Right atrium auricular region (tissue), 2 donors: ENCODE data around the gene BAG5. TPM values are rescaled to one million over a fixed set of nuclear protein-coding genes. Genes with fewer than 3 reads are reported as not detected.
A peak's percentile ranks its signal among the peaks of the same experiment; 100 is the strongest.

Experiments used
- DNase-seq: peaks from one replicate; pipeline ENCODE4 v3.0.0-alpha.2; 2019; ENCODE audit warnings: low spot score
- H3K27ac ChIP-seq, 2 donors: fragments of 200-600 bp; sonication (generic); 1 replicate in 1 of 2; 2 replicates in 1 of 2; pipeline ENCODE4 v1.5.1; 2016 to 2019
- H3K27me3 ChIP-seq, 2 donors: fragments of 200-600 bp; sonication (generic); one replicate each; pipeline versions ENCODE4 v1.5.1 to v1.6.0; 2017 to 2019
- H3K36me3 ChIP-seq: fragments of 200-600 bp; sonication (generic); one replicate; pipeline ENCODE4 v1.5.1; 2016
- H3K4me1 ChIP-seq, 2 donors: fragments of 200-600 bp; sonication (generic); one replicate each; pipeline versions ENCODE4 v1.5.1 to v1.6.0; 2017 to 2019
- H3K4me3 ChIP-seq, 2 donors: fragments of 200-600 bp; sonication (generic); 1 replicate in 1 of 2; 2 replicates in 1 of 2; pipeline ENCODE4 v1.5.1; 2017 to 2019; ENCODE audit warnings: mild to moderate bottlenecking in 1 of 2, moderate library complexity in 1 of 2
- H3K9me3 ChIP-seq, 2 donors: fragments of 200-600 bp; sonication (generic); one replicate each; pipeline ENCODE4 v1.5.1; 2019
- CTCF ChIP-seq, 2 donors: fragments of 200-600 bp; sonication (generic); IDR thresholded peaks; one replicate each; pipeline ENCODE4 v1.5.1; 2019; ENCODE audit warnings: antibody characterized with exemption in 2 of 2
- total RNA-seq, 2 donors: library from RNA; depleted of rRNA; stranded (reverse); fragments of >200 nt; gene quantifications; one replicate each; pipeline ENCODE4 v1.1.0, GENCODE V29; 2016

Gene BAG5
- total RNA-seq, 2 donors from 2014 or later, result 16.1 to 17.7 TPM

DNA sequence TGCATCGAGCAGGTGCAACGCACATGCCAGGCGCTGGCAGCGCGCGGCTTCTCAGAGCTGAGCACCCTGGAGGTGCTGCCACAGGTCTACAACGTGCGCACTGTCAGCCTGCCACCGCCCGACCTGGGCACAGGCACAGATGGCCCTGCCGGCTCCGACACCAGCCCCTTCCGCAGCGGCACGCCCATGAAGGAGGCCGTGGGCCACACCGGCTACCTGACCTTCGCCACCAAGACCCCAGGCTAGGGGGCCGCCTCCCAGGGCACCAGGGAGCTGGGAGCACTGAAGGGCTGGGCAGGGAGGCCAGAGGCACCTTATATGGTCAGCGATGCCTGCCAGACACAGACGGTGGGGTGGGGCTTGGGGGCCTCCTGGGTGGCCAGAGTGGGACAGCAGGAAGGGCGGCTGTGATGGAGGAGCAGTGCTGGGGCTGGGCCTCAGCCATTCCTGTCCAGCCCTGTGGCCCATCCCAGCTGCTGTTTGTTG is 27.8 kb downstream of the BAG5 start:
- DNase-seq, result no peak
- H3K36me3 ChIP-seq, result peaks cover 7% of the 10 kb centered on the region
- no peak overlapping the region for H3K4me3 ChIP-seq
- peak overlapping the region; percentile 21 to 23 for H3K27ac ChIP-seq
- H3K9me3 ChIP-seq, result no peaks in the 10 kb centered on the region
- H3K4me1 ChIP-seq, result peaks cover 0 to 33% of the 10 kb centered on the region in 2 donors
- no peak for TF ChIP-seq CTCF (IDR thresholded peaks at IDR 0.05)
- no peaks in the 10 kb centered on the region for H3K27me3 ChIP-seq

- H3K27ac ChIP-seq, result no peak overlapping the region
- TF ChIP-seq CTCF (IDR thresholded peaks at IDR 0.05), result no peak
Observed at GRCh38 chr14:103533999-103534575, 28.4 kb downstream of the BAG5 start.

DNA sequence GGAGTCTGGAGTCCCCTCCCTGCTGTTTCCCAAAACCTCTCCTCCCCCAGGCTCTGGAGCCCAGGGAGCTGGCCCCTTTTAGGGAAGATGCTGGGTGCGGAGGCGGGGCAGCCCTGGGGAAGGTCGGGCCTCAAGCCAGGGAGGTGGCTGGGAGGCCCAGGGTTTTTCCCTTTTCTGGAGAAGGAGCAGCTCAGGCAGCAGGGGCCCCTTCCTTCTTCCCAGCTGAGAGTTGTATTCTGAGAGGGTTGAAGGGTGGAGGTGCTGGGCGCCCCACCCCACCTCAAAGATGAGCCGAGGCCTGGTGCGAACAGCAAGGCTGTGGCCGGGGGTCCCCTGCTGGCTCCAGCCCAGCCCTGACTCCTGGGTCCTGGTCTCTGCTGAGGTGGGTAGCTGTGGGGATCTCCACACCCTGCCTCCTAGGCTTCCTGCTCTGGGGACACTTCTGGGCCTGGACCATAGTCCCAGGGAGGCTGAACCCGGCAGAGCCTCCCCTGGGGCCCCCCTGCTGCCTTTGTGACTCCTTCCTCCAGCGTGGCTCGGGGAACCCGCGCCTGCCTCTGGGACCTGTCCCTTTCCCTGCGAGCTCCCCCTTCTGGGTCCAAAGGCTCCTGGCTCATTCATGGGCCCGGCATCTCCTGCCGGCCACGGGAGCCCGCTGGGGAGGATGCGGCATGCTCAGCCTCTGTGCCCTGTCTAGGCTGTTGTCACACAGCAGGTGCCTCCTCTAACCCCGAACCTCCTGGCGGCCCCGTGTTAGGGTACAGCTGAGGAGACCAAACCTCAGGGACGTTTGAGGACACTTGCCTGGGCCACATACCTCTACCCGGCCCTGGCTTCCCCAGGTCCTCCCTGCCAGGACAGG is 29.1 kb downstream of the BAG5 start:
- Histone ChIP-seq H3K4me1 (peaks cover 0 to 30% of the 10 kb centered on the region in 2 donors), H3K9me3 (no peaks in the 10 kb centered on the region), H3K27me3 (no peaks in the 10 kb centered on the region), H3K27ac (no peak overlapping the region), H3K36me3 (peaks cover 7% of the 10 kb centered on the region), H3K4me3 (no peak overlapping the region)
- no peak for DNase-seq
- TF ChIP-seq CTCF (IDR thresholded peaks at IDR 0.05), result no peak

More at GRCh38 chr14:103533999-103534575, 28.4 kb downstream of the BAG5 start:
- no peak for DNase-seq
- Histone ChIP-seq H3K27me3 (no peaks in the 10 kb centered on the region), H3K36me3 (peaks cover 7% of the 10 kb centered on the region), H3K9me3 (no peaks in the 10 kb centered on the region), H3K4me3 (no peak overlapping the region), H3K4me1 (peaks cover 0 to 32% of the 10 kb centered on the region in 2 donors)

- H3K9me3 ChIP-seq, result no peaks in the 10 kb centered on the region
- H3K4me3 ChIP-seq, result no peak overlapping the region
- no peaks in the 10 kb centered on the region for H3K27me3 ChIP-seq
- H3K4me1 ChIP-seq, result peaks cover 0 to 35% of the 10 kb centered on the region in 2 donors
- H3K27ac ChIP-seq, result no peak overlapping the region
- no peak for TF ChIP-seq CTCF (IDR thresholded peaks at IDR 0.05)
- DNase-seq, result no peak
- peaks cover 7% of the 10 kb centered on the region for H3K36me3 ChIP-seq
Observed at GRCh38 chr14:103532216-103533136, 30.0 kb downstream of the BAG5 start.

DNA sequence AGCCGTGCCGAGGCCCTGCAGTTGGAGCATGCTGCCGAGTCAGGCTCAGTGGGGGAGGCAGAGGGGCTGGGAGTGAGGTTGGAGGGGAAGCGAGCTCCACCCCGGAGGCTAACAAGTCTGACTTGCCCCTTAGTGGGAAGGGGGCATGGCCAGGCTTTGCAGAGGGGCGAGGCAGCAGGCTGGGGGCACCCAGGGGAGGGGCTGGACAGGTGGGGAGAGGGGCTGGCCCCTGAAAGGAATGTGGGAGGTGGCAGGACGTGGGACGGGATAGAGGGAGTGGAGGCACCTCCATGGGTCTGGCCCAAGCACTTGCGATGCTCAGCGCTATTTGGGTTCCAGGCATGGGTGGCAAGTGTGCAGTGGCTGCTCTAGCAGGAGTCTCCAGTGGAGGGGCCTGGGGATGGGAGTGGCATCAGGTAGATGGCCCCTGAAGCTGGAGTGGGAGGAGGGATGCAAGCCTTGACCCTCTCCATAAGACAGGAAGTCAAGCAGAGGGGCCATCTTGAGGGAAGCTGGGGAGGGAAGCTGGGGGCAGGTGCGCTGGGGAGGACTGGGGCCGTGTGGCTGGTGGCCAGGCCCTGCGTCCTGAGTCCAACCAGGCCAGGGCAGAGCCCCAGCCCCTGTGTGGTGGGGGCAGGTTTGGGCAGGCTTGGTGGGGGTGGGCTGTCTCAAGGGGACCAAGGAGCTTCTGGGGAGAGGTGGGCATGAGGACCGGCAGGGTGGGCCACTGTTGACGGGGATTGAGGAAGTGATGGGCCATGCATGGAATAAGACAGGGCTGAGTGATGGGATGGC is 30.8 kb downstream of the BAG5 start:
- Histone ChIP-seq H3K36me3 (peaks cover 7% of the 10 kb centered on the region), H3K4me3 (no peak overlapping the region), H3K4me1 (peaks cover 0 to 43% of the 10 kb centered on the region in 2 donors), H3K27me3 (no peaks in the 10 kb centered on the region), H3K27ac (no peak overlapping the region), H3K9me3 (no peaks in the 10 kb centered on the region)
- TF ChIP-seq CTCF (IDR thresholded peaks at IDR 0.05), result no peak
- no peak for DNase-seq
